IMR-90 (cell line): ENCODE data around the gene DCAF10. TPM values are rescaled to one million over a fixed set of nuclear protein-coding genes. Genes with fewer than 3 reads are reported as not detected.

Source experiments
- ATAC-seq: fragments of 200-7000 bp; cut with Tn5 transposase; 2 replicates; pipeline ENCODE4 v1.9.1; 2020; ENCODE audit warnings: low read depth, mild to moderate bottlenecking, moderate library complexity
- BruUV-seq: library from RNA; stranded (reverse); fragments of 400-500 nt; replicated peaks from 2 replicates; lab custom pipeline; 2021; lab: Mats Ljungman, UMichigan
- CTCF ChIA-PET: fragments of 300-600 bp; formaldehyde crosslinking; extraction: SDS; loops from one replicate; lab custom pipeline; 2021; ENCODE audit warnings: antibody characterized with exemption; lab: Yijun Ruan, JAX
- POLR2A ChIA-PET: fragments of 300-600 bp; sonication (Branson Sonifier 250); formaldehyde crosslinking; loops from one replicate; lab custom pipeline; 2022; ENCODE audit warnings: antibody characterized with exemption; ENCODE audit not compliant: unreplicated experiment; lab: Charles Lee
- DNase-seq: peaks from one replicate; pipeline ENCODE4 v3.0.0; 2013
- H2AFZ ChIP-seq: replicated peaks from 2 replicates; pipeline ENCODE3; 2013; ENCODE audit warnings: low read length, mild to moderate bottlenecking; ENCODE audit not compliant: poor library complexity
- H2AK5ac ChIP-seq: 2 replicates; pipeline ENCODE4 v1.6.1; 2013; ENCODE audit warnings: low read depth, low read length, inconsistent platforms
- H2AK9ac ChIP-seq: replicated peaks from 2 replicates; pipeline ENCODE3; 2013; ENCODE audit warnings: mild to moderate bottlenecking, low read depth, low read length, moderate library complexity; ENCODE audit not compliant: poor library complexity
- H2BK120ac ChIP-seq: 2 replicates; pipeline ENCODE4 v1.6.1; 2013; ENCODE audit warnings: low read depth, low read length, inconsistent platforms
- H2BK15ac ChIP-seq: 3 replicates; pipeline ENCODE4 v1.6.1; 2013; ENCODE audit warnings: low read depth, low read length, inconsistent platforms
- H2BK20ac ChIP-seq: 2 replicates; pipeline ENCODE4 v1.6.1; 2013; ENCODE audit warnings: low read depth, mild to moderate bottlenecking, inconsistent platforms, low read length, moderate library complexity
- H2BK5ac ChIP-seq: 2 replicates; pipeline ENCODE4 v1.6.1; 2013; ENCODE audit warnings: mild to moderate bottlenecking, low read depth, low read length, inconsistent platforms; ENCODE audit not compliant: poor library complexity, severe bottlenecking
- H3K14ac ChIP-seq: replicated peaks from 2 replicates; pipeline ENCODE4 v1.6.1; 2013; ENCODE audit warnings: low read depth, low read length, inconsistent platforms
- H3K18ac ChIP-seq: 2 replicates; pipeline ENCODE4 v1.6.1; 2013; ENCODE audit warnings: low read depth, low read length, control low read depth
- H3K23ac ChIP-seq: 2 replicates; pipeline ENCODE4 v1.6.1; 2013; ENCODE audit warnings: low read depth, low read length, inconsistent platforms
- H3K27ac ChIP-seq: 2 replicates; pipeline ENCODE4 v1.5.1; 2013; ENCODE audit warnings: mild to moderate bottlenecking, control low read depth, low read length; ENCODE audit not compliant: insufficient read depth
- H3K27me3 ChIP-seq: 2 replicates; pipeline ENCODE4 v1.6.1; 2013; ENCODE audit warnings: low read length; ENCODE audit not compliant: control insufficient read depth, insufficient read depth
- H3K36me3 ChIP-seq: 2 replicates; pipeline ENCODE4 v1.6.1; 2013; ENCODE audit warnings: low read length, mixed read lengths; ENCODE audit not compliant: control insufficient read depth, insufficient read depth
- H3K4ac ChIP-seq: 2 replicates; pipeline ENCODE4 v1.6.1; 2013; ENCODE audit warnings: low read depth, low read length, inconsistent platforms
- H3K4me1 ChIP-seq: 2 replicates; pipeline ENCODE4 v1.6.1; 2013; ENCODE audit warnings: low read length, mixed read lengths; ENCODE audit not compliant: control insufficient read depth, insufficient read depth
- H3K4me2 ChIP-seq: 2 replicates; pipeline ENCODE4 v1.6.1; 2013; ENCODE audit warnings: low read depth, mild to moderate bottlenecking, control low read depth, low read length, moderate library complexity
- H3K4me3 ChIP-seq: 2 replicates; pipeline ENCODE4 v1.5.1; 2013; ENCODE audit warnings: low read depth, mild to moderate bottlenecking, control low read depth, low read length, moderate library complexity; ENCODE audit not compliant: insufficient read depth
- H3K56ac ChIP-seq: 2 replicates; pipeline ENCODE4 v1.6.1; 2013; ENCODE audit warnings: low read length, inconsistent platforms; ENCODE audit not compliant: insufficient read depth; ENCODE audit errors: extremely low read depth
- H3K79me1 ChIP-seq, 2 experiments: 2 replicates each; pipeline ENCODE4 v1.6.1; 2013; ENCODE audit warnings: low read length in 2 of 2, inconsistent platforms in 1 of 2, low read depth in 1 of 2
- H3K9ac ChIP-seq: 2 replicates; pipeline ENCODE4 v1.6.1; 2013; ENCODE audit warnings: low read depth, low read length, control low read depth
- H3K9me1 ChIP-seq: 2 replicates; pipeline ENCODE4 v1.6.1; 2013; ENCODE audit warnings: low read length, inconsistent platforms; ENCODE audit not compliant: insufficient read depth
- H3K9me3 ChIP-seq: 2 replicates; pipeline ENCODE4 v1.6.1; 2013; ENCODE audit warnings: low read length; ENCODE audit not compliant: control insufficient read depth, insufficient read depth
- H4K20me1 ChIP-seq: 2 replicates; pipeline ENCODE4 v1.6.1; 2013; ENCODE audit warnings: low read length, inconsistent platforms; ENCODE audit not compliant: insufficient read depth
- H4K5ac ChIP-seq: 2 replicates; pipeline ENCODE4 v1.6.1; 2013; ENCODE audit warnings: mild to moderate bottlenecking, low read depth, low read length, control low read depth
- H4K8ac ChIP-seq, 2 experiments: 2 replicates each; pipeline ENCODE4 v1.6.1; 2013; ENCODE audit warnings: low read depth in 2 of 2, low read length in 2 of 2, control low read depth in 1 of 2, inconsistent platforms in 1 of 2
- H4K91ac ChIP-seq: 2 replicates; pipeline ENCODE4 v1.6.1; 2013; ENCODE audit warnings: low read depth, low read length, inconsistent platforms; ENCODE audit not compliant: insufficient read depth
- BHLHE40 ChIP-seq: fragments of 150-350 bp; IDR thresholded peaks from 2 replicates; pipeline ENCODE4 v1.6.1; 2016; ENCODE audit warnings: mild to moderate bottlenecking, low read depth, low read length
- CEBPB ChIP-seq: IDR thresholded peaks from 2 replicates; pipeline ENCODE4 v1.6.1; 2012; ENCODE audit warnings: low read depth, low read length, improper control_type of control experiment
- CHD1 ChIP-seq: IDR thresholded peaks from 2 replicates; pipeline ENCODE4 v1.6.1; 2012; ENCODE audit warnings: low read depth, low read length, improper control_type of control experiment
- ELK1 ChIP-seq: fragments of 150-350 bp; IDR thresholded peaks from 2 replicates; pipeline ENCODE4 v1.6.1; 2016; ENCODE audit warnings: low read depth, mild to moderate bottlenecking, low read length, moderate library complexity, borderline replicate concordance
- FOS ChIP-seq: fragments of 150-350 bp; IDR thresholded peaks from 2 replicates; pipeline ENCODE4 v1.6.1; 2016; ENCODE audit warnings: low read depth, low read length
- MAFK ChIP-seq: IDR thresholded peaks from 2 replicates; pipeline ENCODE4 v1.6.1; 2012; ENCODE audit warnings: low read depth, low read length, improper control_type of control experiment
- MAZ ChIP-seq: IDR thresholded peaks from 2 replicates; pipeline ENCODE4 v1.6.1; 2012; ENCODE audit warnings: low read depth, mild to moderate bottlenecking, low read length, improper control_type of control experiment, moderate library complexity, borderline replicate concordance
- MXI1 ChIP-seq: IDR thresholded peaks from 2 replicates; pipeline ENCODE4 v1.6.1; 2012; ENCODE audit warnings: low read depth, mild to moderate bottlenecking, low read length, moderate library complexity, borderline replicate concordance
- POLR2A ChIP-seq: IDR thresholded peaks from 2 replicates; pipeline ENCODE4 v1.6.1; 2012; ENCODE audit warnings: mild to moderate bottlenecking, low read depth, low read length
- RAD21 ChIP-seq: IDR thresholded peaks from 2 replicates; pipeline ENCODE4 v1.6.1; 2012; ENCODE audit warnings: low read length, improper control_type of control experiment
- RCOR1 ChIP-seq: IDR thresholded peaks from 2 replicates; pipeline ENCODE4 v1.6.1; 2012; ENCODE audit warnings: mild to moderate bottlenecking, low read length, improper control_type of control experiment; ENCODE audit not compliant: insufficient replicate concordance
- RFX5 ChIP-seq: IDR thresholded peaks from 2 replicates; pipeline ENCODE4 v1.8.0; 2012; ENCODE audit warnings: low read depth, mild to moderate bottlenecking, low read length, moderate library complexity
- SMC3 ChIP-seq: fragments of 150-350 bp; IDR thresholded peaks from 2 replicates; pipeline ENCODE4 v1.6.1; 2016; ENCODE audit warnings: low read depth, mild to moderate bottlenecking, antibody characterized with exemption, low read length, moderate library complexity
- USF2 ChIP-seq: fragments of 150-350 bp; IDR thresholded peaks from 2 replicates; pipeline ENCODE4 v1.6.1; 2017; ENCODE audit warnings: mild to moderate bottlenecking, antibody characterized with exemption, low read length, low read depth
- dilution Hi-C: fragments of 300-500 bp; cut with HindIII; formaldehyde crosslinking; loops from one replicate; pipeline ENCODE4 v1.14.3; 2018; ENCODE audit warnings: low sequenced_read_pairs; ENCODE audit not compliant: unreplicated experiment
- in situ Hi-C: fragments of 300-500 bp; cut with MboI; formaldehyde crosslinking; loops from 3 replicates; pipeline ENCODE4 v1.14.3; 2019; ENCODE audit warnings: low sequenced_read_pairs, inconsistent platforms, mixed read lengths
- intact Hi-C: fragments of 100-400 bp; cut with micrococcal nuclease; formaldehyde crosslinking; loops from 2 replicates; pipeline ENCODE4 v1.10.0; 2022
- polyA plus RNA-seq, 3 experiments: library from polyadenylated mRNA; depleted of rRNA; stranded (reverse); fragments of >200 nt; gene quantifications; 2 replicates each; pipeline ENCODE4 v1.2.3, GENCODE V29; 2012; ENCODE audit warnings: low replicate concordance in 1 of 3
- total RNA-seq: library from RNA; depleted of rRNA; stranded (reverse); fragments of >200 nt; gene quantifications from 2 replicates; pipeline ENCODE4 v1.2.3, GENCODE V29; 2012
- TF ChIP-seq, protein P1 (sequence below): conservative IDR thresholded peaks from 2 replicates; pipeline ENCODE4 v1.5.1; 2012; ENCODE audit warnings: mild to moderate bottlenecking, low read depth, low read length, improper control_type of control experiment

The DCAF10 gene
- total and polyA plus RNA-seq, 2 of the 4 experiments (the other 2 are of a cell fraction), result 17.1 to 19.4 TPM

- CTCF ChIA-PET, result interaction anchor here (0.7 kb wide), 1 partner anchor 9 kb away, joined by 4 read pairs; no protein-coding TSS in a partner anchor
Measured at GRCh38 chr9:37889536-37889935, 88.9 kb downstream of the DCAF10 start.

More at GRCh38 chr9:37889536-37889935, 88.9 kb downstream of the DCAF10 start:
- H4K5ac ChIP-seq, result no peak overlapping the region
- in situ Hi-C loops, result no loop called here
- no peak overlapping the region for H4K91ac ChIP-seq
- no peaks in the 10 kb centered on the region; the same call in 1 of the 2 replicates for H3K9me1 ChIP-seq
- peaks cover 23% of the 10 kb centered on the region for H3K36me3 ChIP-seq
- no peaks in the 10 kb centered on the region; the same call in 1 of the 2 replicates for H3K9me3 ChIP-seq
- peaks cover 19 to 27% of the 10 kb centered on the region in 2 experiments for H3K79me1 ChIP-seq
- H3K14ac ChIP-seq, result no peak overlapping the region
- no peak for ATAC-seq
- no peak overlapping the region for H3K23ac ChIP-seq
- H2BK15ac ChIP-seq, result no peak overlapping the region
- no peak overlapping the region for H3K4ac ChIP-seq
- no peak overlapping the region for H3K4me2 ChIP-seq
- no peak overlapping the region for H2BK120ac ChIP-seq
- no peak overlapping the region for H3K56ac ChIP-seq
- intact Hi-C loops, result no loop called here
- no peak overlapping the region for H2AK9ac ChIP-seq
- no peak overlapping the region for H4K8ac ChIP-seq
- POLR2A ChIA-PET, result no interaction called here
- H4K20me1 ChIP-seq, result peaks cover 13% of the 10 kb centered on the region
- no peak overlapping the region for H3K4me3 ChIP-seq
- no peak overlapping the region for H3K27ac ChIP-seq
- H3K18ac ChIP-seq, result no peak overlapping the region
- no peak overlapping the region for H2BK5ac ChIP-seq
- H2AFZ ChIP-seq, result no peak overlapping the region
- 0 out of 2 replicates have a peak, but pooled peaks cover 2% of the 10 kb centered on the region for H3K4me1 ChIP-seq
- no peaks in the 10 kb centered on the region for H3K27me3 ChIP-seq
- no TSS peak for BruUV-seq
- no peak overlapping the region for H3K9ac ChIP-seq
- TF ChIP-seq ELK1 (no peak), FOS (no peak), MAZ (no peak), POLR2A (no peak), USF2 (no peak), MAFK (no peak), CHD1 (no peak), BHLHE40 (no peak), SMC3 (no peak), RFX5 (no peak), RCOR1 (no peak), CEBPB (no peak), MXI1 (no peak), RAD21 (no peak)
- TF ChIP-seq, protein P1, sequence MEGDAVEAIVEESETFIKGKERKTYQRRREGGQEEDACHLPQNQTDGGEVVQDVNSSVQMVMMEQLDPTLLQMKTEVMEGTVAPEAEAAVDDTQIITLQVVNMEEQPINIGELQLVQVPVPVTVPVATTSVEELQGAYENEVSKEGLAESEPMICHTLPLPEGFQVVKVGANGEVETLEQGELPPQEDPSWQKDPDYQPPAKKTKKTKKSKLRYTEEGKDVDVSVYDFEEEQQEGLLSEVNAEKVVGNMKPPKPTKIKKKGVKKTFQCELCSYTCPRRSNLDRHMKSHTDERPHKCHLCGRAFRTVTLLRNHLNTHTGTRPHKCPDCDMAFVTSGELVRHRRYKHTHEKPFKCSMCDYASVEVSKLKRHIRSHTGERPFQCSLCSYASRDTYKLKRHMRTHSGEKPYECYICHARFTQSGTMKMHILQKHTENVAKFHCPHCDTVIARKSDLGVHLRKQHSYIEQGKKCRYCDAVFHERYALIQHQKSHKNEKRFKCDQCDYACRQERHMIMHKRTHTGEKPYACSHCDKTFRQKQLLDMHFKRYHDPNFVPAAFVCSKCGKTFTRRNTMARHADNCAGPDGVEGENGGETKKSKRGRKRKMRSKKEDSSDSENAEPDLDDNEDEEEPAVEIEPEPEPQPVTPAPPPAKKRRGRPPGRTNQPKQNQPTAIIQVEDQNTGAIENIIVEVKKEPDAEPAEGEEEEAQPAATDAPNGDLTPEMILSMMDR, result no peak
- DNase-seq, result no peak
- no peak overlapping the region for H2AK5ac ChIP-seq
- no peak overlapping the region for H2BK20ac ChIP-seq
- dilution Hi-C loops, result no loop called here
